ENCODE measurements around the gene MRPL41.
A peak's percentile ranks its signal among the peaks of the same experiment; 100 is the strongest.
"Not testable (repeated sequence)": the region's sequence is repeated elsewhere in the genome, so short reads cannot be mapped to it uniquely, and the experiment has no call there.

MRPL41 gene

GRCh38 chr9:137582286-137582860 lies 30.7 kb downstream of the MRPL41 start:
- no peak for DNase-seq (ENCODE audit: low read depth)

- no peak for DNase-seq (ENCODE audit: low read depth)
Observed at GRCh38 chr9:137583347-137583746, 31.7 kb downstream of the MRPL41 start.

GRCh38 chr9:137583957-137584356 lies 32.3 kb downstream of the MRPL41 start:
- no peak for DNase-seq (ENCODE audit: low read depth)

GRCh38 chr9:137586854-137587253 lies 35.2 kb downstream of the MRPL41 start:
- DNase-seq (ENCODE audit: low read depth) = no peak

GRCh38 chr9:137588311-137588710 lies 36.6 kb downstream of the MRPL41 start:
- no peak for DNase-seq (ENCODE audit: low read depth)

- DNase-seq (ENCODE audit: low read depth) = no peak
Observed at GRCh38 chr9:137588891-137589290, 37.2 kb downstream of the MRPL41 start.

GRCh38 chr9:137589441-137590122 lies 37.9 kb downstream of the MRPL41 start:
- no peak for DNase-seq (ENCODE audit: low read depth)

GRCh38 chr9:137590123-137590468 lies 38.4 kb downstream of the MRPL41 start:
- DNase-seq (ENCODE audit: low read depth) = no peak

- peak; percentile 85 for DNase-seq (ENCODE audit: low read depth)
Observed at GRCh38 chr9:137590469-137591383, 39.0 kb downstream of the MRPL41 start, which contains the start of gene ZMYND19. Gene ZMYND19, minus strand, starts transcription at chr9:137590512. Its CDS starts 249 bp downstream, at chr9:137590263.

- DNase-seq (ENCODE audit: low read depth) = no peak
Observed at GRCh38 chr9:137592767-137593166, 41.1 kb downstream of the MRPL41 start.

- DNase-seq (ENCODE audit: low read depth) = no peak
Observed at GRCh38 chr9:137593176-137593575, 41.5 kb downstream of the MRPL41 start.

- not testable (repeated sequence) for DNase-seq (ENCODE audit: low read depth)
Observed at GRCh38 chr9:137596577-137596976, 44.9 kb downstream of the MRPL41 start.

- no peak for DNase-seq (ENCODE audit: low read depth)
Observed at GRCh38 chr9:137598943-137599342, 47.3 kb downstream of the MRPL41 start.
